GM19240 (cell line): ENCODE data around the gene ELL3.
"Not testable (repeated sequence)": the region's sequence is repeated elsewhere in the genome, so short reads cannot be mapped to it uniquely, and the experiment has no call there.

Source experiments
- DNase-seq: peaks from one replicate; pipeline ENCODE4 v3.0.0; 2011; ENCODE audit warnings: low spot score; ENCODE audit not compliant: insufficient read length

Gene ELL3

DNA sequence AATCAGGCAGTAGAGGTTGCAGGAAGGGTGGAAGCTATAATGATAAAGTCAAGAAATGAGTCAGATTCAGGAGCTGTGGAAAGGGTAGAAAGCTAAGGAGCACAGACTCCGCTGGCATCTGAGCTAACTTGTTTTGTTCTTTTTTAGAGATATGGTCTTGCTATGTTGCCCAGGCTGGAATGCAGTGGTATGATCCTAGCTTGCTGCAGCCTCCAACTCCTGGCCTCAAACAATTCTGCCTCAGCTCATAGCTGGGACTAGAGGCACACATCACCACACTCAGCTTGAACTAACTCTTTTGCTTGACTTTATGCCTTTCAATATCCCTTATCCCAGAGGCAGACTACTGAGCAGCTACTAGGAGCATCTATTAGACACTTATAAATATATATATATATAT, 50.5 kb downstream of the ELL3 start:
- not testable (repeated sequence) for DNase-seq

GRCh38 chr15:43723151-43723550, 53.6 kb downstream of the ELL3 start:
- no peak for DNase-seq
